Measurements from ENCODE around the gene TYW1B. TPM values are rescaled to one million over a fixed set of nuclear protein-coding genes. Genes with fewer than 3 reads are reported as not detected.
"Not testable (repeated sequence)": the region's sequence is repeated elsewhere in the genome, so short reads cannot be mapped to it uniquely, and the experiment has no call there.

The TYW1B gene
- total RNA-seq, 1 donor from 2014 or later: 2.0 TPM

DNA sequence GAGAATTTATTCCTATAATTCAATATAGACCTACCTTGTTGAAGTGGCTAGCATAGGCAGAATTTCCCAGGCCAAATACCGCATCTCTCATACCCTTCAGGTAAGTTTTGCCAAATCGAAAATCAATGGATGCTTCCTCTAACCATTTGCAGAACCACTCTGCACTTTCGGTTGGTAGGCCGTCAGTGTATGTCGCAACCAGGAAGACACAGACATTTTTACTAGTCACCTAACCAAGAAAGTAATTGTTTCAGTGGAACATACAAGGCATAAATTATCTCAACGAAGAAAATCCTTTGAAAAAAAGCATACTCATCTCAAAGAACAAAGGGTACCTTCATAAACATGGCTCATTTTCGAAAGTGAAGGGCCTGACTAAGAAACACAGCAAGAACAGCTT, 17.6 kb downstream of the TYW1B start:
- H4K20me1 ChIP-seq (ENCODE audit: insufficient read depth, low read length); H3K27ac Mint-ChIP-seq (ENCODE audit: unreplicated experiment); H3K27me3 Mint-ChIP-seq (ENCODE audit: low read depth, unreplicated experiment); H3K4me1 ChIP-seq (ENCODE audit: insufficient read depth, low read length); H3K4me1 Mint-ChIP-seq (ENCODE audit: low read depth, unreplicated experiment); H3K36me3 Mint-ChIP-seq (ENCODE audit: low read depth, unreplicated experiment); H3K36me3 ChIP-seq (ENCODE audit: insufficient read depth, low read length); H3K79me2 ChIP-seq (ENCODE audit: insufficient read depth, low read length); H3K27me3 ChIP-seq (ENCODE audit: insufficient read depth, low read length); H3K27ac ChIP-seq (ENCODE audit: low read depth, low read length); H3K4me2 ChIP-seq (ENCODE audit: low read length); FAIRE-seq; H2AFZ ChIP-seq (ENCODE audit: low read depth, low read length); H3K9me3 Mint-ChIP-seq (ENCODE audit: unreplicated experiment); H3K9me3 ChIP-seq (ENCODE audit: insufficient read depth, low read depth, low read length); DNase-seq (ENCODE audit: low read depth); H3K4me3 ChIP-seq (ENCODE audit: insufficient read depth, low read depth, low read length); H3K9ac ChIP-seq (ENCODE audit: low read length); H3K4me3 Mint-ChIP-seq (ENCODE audit: unreplicated experiment): not testable (repeated sequence)

- H3K27ac ChIP-seq (ENCODE audit: low read depth, low read length); DNase-seq (ENCODE audit: low read depth); H3K27me3 ChIP-seq (ENCODE audit: insufficient read depth, low read length); H3K4me1 ChIP-seq (ENCODE audit: insufficient read depth, low read length); H4K20me1 ChIP-seq (ENCODE audit: insufficient read depth, low read length); H3K9me3 ChIP-seq (ENCODE audit: insufficient read depth, low read depth, low read length); H3K36me3 Mint-ChIP-seq (ENCODE audit: low read depth, unreplicated experiment); H3K4me2 ChIP-seq (ENCODE audit: low read length); H2AFZ ChIP-seq (ENCODE audit: low read depth, low read length); H3K79me2 ChIP-seq (ENCODE audit: insufficient read depth, low read length); H3K4me3 ChIP-seq (ENCODE audit: insufficient read depth, low read depth, low read length); H3K27ac Mint-ChIP-seq (ENCODE audit: unreplicated experiment); H3K4me1 Mint-ChIP-seq (ENCODE audit: low read depth, unreplicated experiment); H3K27me3 Mint-ChIP-seq (ENCODE audit: low read depth, unreplicated experiment); H3K9ac ChIP-seq (ENCODE audit: low read length); H3K9me3 Mint-ChIP-seq (ENCODE audit: unreplicated experiment); FAIRE-seq; H3K4me3 Mint-ChIP-seq (ENCODE audit: unreplicated experiment); H3K36me3 ChIP-seq (ENCODE audit: insufficient read depth, low read length): not testable (repeated sequence)
Measured at GRCh38 chr7:72808511-72808910, 19.5 kb downstream of the TYW1B start.

GRCh38 chr7:72806851-72807250, 21.1 kb downstream of the TYW1B start:
- H3K27ac ChIP-seq (ENCODE audit: low read depth, low read length); H3K36me3 ChIP-seq (ENCODE audit: insufficient read depth, low read length); H3K4me3 Mint-ChIP-seq (ENCODE audit: unreplicated experiment); H3K4me3 ChIP-seq (ENCODE audit: insufficient read depth, low read depth, low read length); H3K27me3 Mint-ChIP-seq (ENCODE audit: low read depth, unreplicated experiment); FAIRE-seq; DNase-seq (ENCODE audit: low read depth); H2AFZ ChIP-seq (ENCODE audit: low read depth, low read length); H3K9me3 ChIP-seq (ENCODE audit: insufficient read depth, low read depth, low read length); H3K9ac ChIP-seq (ENCODE audit: low read length); H3K4me2 ChIP-seq (ENCODE audit: low read length); H3K27me3 ChIP-seq (ENCODE audit: insufficient read depth, low read length); H3K79me2 ChIP-seq (ENCODE audit: insufficient read depth, low read length); H3K27ac Mint-ChIP-seq (ENCODE audit: unreplicated experiment); H4K20me1 ChIP-seq (ENCODE audit: insufficient read depth, low read length); H3K9me3 Mint-ChIP-seq (ENCODE audit: unreplicated experiment); H3K4me1 ChIP-seq (ENCODE audit: insufficient read depth, low read length); H3K36me3 Mint-ChIP-seq (ENCODE audit: low read depth, unreplicated experiment): not testable (repeated sequence)
- H3K4me1 Mint-ChIP-seq (ENCODE audit: low read depth, unreplicated experiment): peaks cover 11% of the 10 kb centered on the region

GRCh38 chr7:72805526-72806494, 22.2 kb downstream of the TYW1B start:
- H3K4me2 ChIP-seq (ENCODE audit: low read length): no peak overlapping the region
- H3K27me3 Mint-ChIP-seq (ENCODE audit: low read depth, unreplicated experiment): no peaks in the 10 kb centered on the region
- peaks cover 14% of the 10 kb centered on the region for H3K4me1 Mint-ChIP-seq (ENCODE audit: low read depth, unreplicated experiment)
- no peaks in the 10 kb centered on the region for H3K9me3 Mint-ChIP-seq (ENCODE audit: unreplicated experiment)
- peak overlapping the region; percentile 7 for H3K9ac ChIP-seq (ENCODE audit: low read length)
- H3K36me3 ChIP-seq (ENCODE audit: insufficient read depth, low read length): no peaks in the 10 kb centered on the region
- H3K36me3 Mint-ChIP-seq (ENCODE audit: low read depth, unreplicated experiment): peaks cover 6% of the 10 kb centered on the region
- peak overlapping the region; percentile 23 for H3K27ac ChIP-seq (ENCODE audit: low read depth, low read length)
- no peaks in the 10 kb centered on the region for H3K79me2 ChIP-seq (ENCODE audit: insufficient read depth, low read length)
- no peak for TF ChIP-seq EZH2 (IDR thresholded peaks at IDR 0.05; ENCODE audit: insufficient read depth, low read length)
- no peak for TF ChIP-seq CTCF (IDR thresholded peaks at IDR 0.05; ENCODE audit: insufficient read depth, low read depth, low read length)
- DNase-seq (ENCODE audit: low read depth) (peak; percentile 89), FAIRE-seq (peak; percentile 9)
- H3K4me3 Mint-ChIP-seq (ENCODE audit: unreplicated experiment): no peak overlapping the region
- H3K4me3 ChIP-seq (ENCODE audit: insufficient read depth, low read depth, low read length): no peak overlapping the region
- H3K4me1 ChIP-seq (ENCODE audit: insufficient read depth, low read length): peaks cover 5% of the 10 kb centered on the region
- no peaks in the 10 kb centered on the region for H3K27me3 ChIP-seq (ENCODE audit: insufficient read depth, low read length)
- peaks cover 4% of the 10 kb centered on the region for H4K20me1 ChIP-seq (ENCODE audit: insufficient read depth, low read length)
- no peaks in the 10 kb centered on the region for H3K9me3 ChIP-seq (ENCODE audit: insufficient read depth, low read depth, low read length)
- no peak overlapping the region for H2AFZ ChIP-seq (ENCODE audit: low read depth, low read length)
- H3K27ac Mint-ChIP-seq (ENCODE audit: unreplicated experiment): peak overlapping the region; percentile 81

DNA sequence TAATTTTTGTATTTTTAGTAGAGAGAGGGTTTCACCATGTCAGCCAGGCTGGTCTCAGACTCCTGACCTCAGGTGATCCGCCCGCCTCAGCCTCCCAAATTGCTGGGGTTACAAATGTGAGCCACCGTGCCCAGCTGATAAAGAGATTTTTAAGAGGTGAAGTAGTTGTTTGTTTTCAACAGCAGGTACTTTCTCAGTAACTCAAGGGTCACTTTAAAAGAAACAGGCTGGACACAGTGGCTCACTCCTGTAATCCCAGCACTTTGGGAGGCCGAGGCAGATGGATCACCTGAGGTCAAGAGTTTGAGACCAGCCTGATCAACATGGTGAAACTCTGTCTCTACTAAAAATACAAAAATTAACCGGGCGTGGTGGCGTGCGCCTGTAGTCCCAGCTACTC, 24.2 kb downstream of the TYW1B start:
- not testable (repeated sequence) for H3K27me3 ChIP-seq (ENCODE audit: insufficient read depth, low read length); H3K9me3 Mint-ChIP-seq (ENCODE audit: unreplicated experiment); H3K9me3 ChIP-seq (ENCODE audit: insufficient read depth, low read depth, low read length); H3K27ac ChIP-seq (ENCODE audit: low read depth, low read length); H4K20me1 ChIP-seq (ENCODE audit: insufficient read depth, low read length); H3K36me3 Mint-ChIP-seq (ENCODE audit: low read depth, unreplicated experiment); H3K4me1 ChIP-seq (ENCODE audit: insufficient read depth, low read length); DNase-seq (ENCODE audit: low read depth); H3K27ac Mint-ChIP-seq (ENCODE audit: unreplicated experiment); H3K4me3 Mint-ChIP-seq (ENCODE audit: unreplicated experiment); H3K9ac ChIP-seq (ENCODE audit: low read length); H3K4me3 ChIP-seq (ENCODE audit: insufficient read depth, low read depth, low read length); H3K79me2 ChIP-seq (ENCODE audit: insufficient read depth, low read length); H3K27me3 Mint-ChIP-seq (ENCODE audit: low read depth, unreplicated experiment); FAIRE-seq; H2AFZ ChIP-seq (ENCODE audit: low read depth, low read length); H3K4me2 ChIP-seq (ENCODE audit: low read length); H3K36me3 ChIP-seq (ENCODE audit: insufficient read depth, low read length)
- H3K4me1 Mint-ChIP-seq (ENCODE audit: low read depth, unreplicated experiment): peaks cover 16% of the 10 kb centered on the region

All from astrocyte (in vitro differentiated cells and primary cell).